Coronary artery (tissue), 2 donors: ENCODE data around the gene YY2.

Source experiments
- DNase-seq: peaks from one replicate; pipeline ENCODE4 v3.0.0-alpha.2; 2017; ENCODE audit warnings: low spot score
- H3K27ac ChIP-seq, 2 donors: fragments of 200-600 bp; sonication (generic); one replicate each; pipeline ENCODE4 v1.5.1; 2016 to 2019
- H3K4me3 ChIP-seq: fragments of 200-600 bp; sonication (generic); 2 replicates; pipeline ENCODE4 v1.5.1; 2016; ENCODE audit warnings: mild to moderate bottlenecking, moderate library complexity
- CTCF ChIP-seq: fragments of 200-600 bp; sonication (generic); IDR thresholded peaks from one replicate; pipeline ENCODE4 v1.5.1; 2019; ENCODE audit warnings: antibody characterized with exemption

YY2 gene

GRCh38 chrX:21821875-21822274, 33.9 kb upstream of the YY2 start:
- Histone ChIP-seq H3K4me3 (no peak overlapping the region), H3K27ac (no peak overlapping the region)
- no peak for TF ChIP-seq CTCF
- no peak for DNase-seq

DNA sequence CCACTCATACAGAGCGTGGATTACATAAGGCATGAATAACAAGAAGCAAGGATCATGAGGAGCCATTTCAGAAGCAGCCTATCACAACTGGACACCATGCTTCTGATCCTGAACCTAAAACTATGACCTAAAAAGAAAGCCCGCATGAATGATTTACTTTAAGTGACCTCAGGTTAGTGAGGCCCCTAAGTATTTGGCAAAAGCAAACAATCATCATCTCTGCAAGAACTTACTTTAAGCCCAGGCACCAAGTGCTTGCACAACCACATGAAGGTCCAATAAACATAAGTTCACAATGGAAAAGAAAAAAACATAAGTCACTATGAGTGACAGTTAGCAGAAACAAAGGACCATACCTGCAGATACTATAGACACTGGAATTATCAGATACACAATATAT, 24.3 kb upstream of the YY2 start:
- no peak overlapping the region for H3K4me3 ChIP-seq
- H3K27ac ChIP-seq, result no peak overlapping the region
- no peak for TF ChIP-seq CTCF
- no peak for DNase-seq

DNA sequence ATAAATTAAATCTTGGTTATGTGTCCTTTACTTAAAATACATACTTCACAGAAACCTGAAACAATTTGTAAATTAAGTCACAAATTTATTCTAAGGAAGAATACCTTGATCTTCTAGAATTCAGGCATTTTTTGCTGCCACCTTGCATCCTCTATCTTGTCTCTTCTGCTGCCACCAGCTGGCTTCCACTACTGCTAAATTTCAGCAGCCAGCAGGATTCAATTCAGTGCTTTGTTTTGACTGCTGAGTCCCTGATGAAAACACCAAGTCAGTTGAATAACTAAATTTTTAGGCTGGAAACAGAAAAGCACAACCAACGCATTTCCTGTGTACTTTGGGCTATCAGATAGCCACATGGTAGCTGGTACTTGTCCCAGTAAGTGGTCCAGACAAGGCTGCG, 18.7 kb upstream of the YY2 start:
- no peak overlapping the region for H3K4me3 ChIP-seq
- DNase-seq, result no peak
- no peak overlapping the region for H3K27ac ChIP-seq
- no peak for TF ChIP-seq CTCF

DNA sequence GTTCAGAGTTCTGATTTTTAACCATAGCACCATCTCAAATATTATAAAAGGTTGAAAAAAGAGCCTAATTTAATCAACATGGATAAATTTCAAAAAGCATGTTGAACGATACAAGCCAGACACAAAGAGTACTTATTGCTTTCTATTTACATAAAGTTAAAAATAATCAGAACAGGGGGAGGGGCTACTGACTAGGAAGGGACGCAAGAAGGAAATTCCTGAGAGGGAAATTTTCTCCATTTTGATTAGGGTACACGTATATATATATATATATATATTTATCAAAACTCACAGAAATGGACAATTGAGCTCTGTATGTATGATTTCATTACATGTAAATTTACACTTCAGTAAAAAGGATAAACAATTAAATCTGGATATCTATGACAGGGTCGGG, 16.9 kb upstream of the YY2 start:
- Histone ChIP-seq H3K4me3 (peak overlapping the region; percentile 83), H3K27ac (peak overlapping the region; percentile 77 to 87)
- DNase-seq, result no peak
- no peak for TF ChIP-seq CTCF

GRCh38 chrX:21839334-21840192, 16.2 kb upstream of the YY2 start, which contains the start of gene MBTPS2:
MBTPS2 (plus strand) TSS chrX:21839617; CDS start chrX:21839735, 118 bp downstream.
- TF ChIP-seq CTCF, result no peak
- peak within 1 kb of the TSS; percentile 77 to 87 for H3K27ac ChIP-seq
- peak; percentile 85 for DNase-seq
- H3K4me3 ChIP-seq, result peak within 1 kb of the TSS; percentile 83

DNA sequence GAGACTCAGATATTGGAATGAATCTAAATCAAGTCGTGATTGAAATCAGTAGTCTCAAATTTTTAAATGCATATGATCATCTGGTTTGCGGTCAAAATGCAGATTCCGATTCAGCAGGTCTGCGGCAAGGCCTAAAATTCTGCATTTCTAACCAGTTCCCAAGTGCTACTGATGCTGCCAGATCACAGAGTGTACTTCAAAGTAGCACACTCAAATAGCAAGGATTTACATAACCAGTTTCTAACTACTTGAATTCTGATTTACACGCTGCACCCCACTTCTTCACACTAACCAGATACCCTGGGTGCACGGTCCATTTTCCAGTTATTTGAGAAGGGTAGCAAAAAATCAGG, 15.6 kb upstream of the YY2 start:
- H3K4me3 ChIP-seq, result peak overlapping the region; percentile 83
- no peak for TF ChIP-seq CTCF
- peak overlapping the region; percentile 77 to 87 for H3K27ac ChIP-seq
- DNase-seq, result no peak

DNA sequence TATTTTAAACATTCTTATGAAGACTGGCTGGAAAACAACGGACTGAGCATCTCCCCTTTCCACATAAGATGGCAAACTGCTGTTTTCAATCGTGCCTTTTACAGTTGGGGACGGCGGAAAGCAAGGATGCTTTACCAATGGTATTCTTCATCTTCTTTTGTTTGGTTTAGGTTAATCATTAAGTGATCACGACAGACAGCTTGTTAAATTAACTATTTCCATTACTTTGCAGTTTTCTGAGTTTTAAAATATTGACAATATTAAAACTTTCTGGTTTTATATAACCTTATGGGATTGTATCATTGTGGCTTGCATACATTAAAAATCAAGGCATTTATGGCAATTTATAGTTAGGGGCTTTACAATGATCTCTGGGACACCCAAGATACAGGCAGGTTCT, 12.6 kb upstream of the YY2 start:
- H3K4me3 ChIP-seq, result no peak overlapping the region
- no peak for DNase-seq
- H3K27ac ChIP-seq, result no peak overlapping the region
- no peak for TF ChIP-seq CTCF
